AG09319 (cell line): ENCODE data around the gene KCNJ5.
A peak's percentile ranks its signal among the peaks of the same experiment; 100 is the strongest.

Experiments
- DNase-seq: peaks from one replicate; pipeline ENCODE4 v3.0.0-alpha.2; 2010; ENCODE audit warnings: low read depth; ENCODE audit errors: extremely low read depth
- CTCF ChIP-seq: IDR thresholded peaks from 2 replicates; pipeline ENCODE4 v1.5.1; 2011; ENCODE audit warnings: low read depth, mild to moderate bottlenecking, inconsistent platforms, low read length, moderate library complexity

Gene KCNJ5

GRCh38 chr11:128903248-128904061, 12.3 kb downstream of the KCNJ5 start:
- DNase-seq, result no peak
- TF ChIP-seq CTCF, result no peak

DNA sequence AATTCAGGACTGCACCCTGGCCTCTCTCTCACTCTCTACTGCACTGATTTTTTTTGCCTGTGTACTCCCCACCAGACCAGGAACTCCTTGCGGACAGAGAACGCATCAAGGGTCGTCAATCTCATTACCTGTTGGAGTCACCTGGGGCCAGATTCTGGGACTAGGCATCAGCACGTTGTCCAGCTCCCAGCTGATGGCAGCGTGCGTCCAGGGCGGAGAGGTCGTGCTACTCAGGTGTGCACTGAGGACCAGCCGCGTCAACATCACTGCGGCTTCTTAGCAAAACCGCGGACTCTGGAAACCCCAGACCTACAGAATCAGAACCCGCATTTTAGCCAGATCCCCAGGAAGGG, 13.1 kb downstream of the KCNJ5 start:
- no peak for TF ChIP-seq CTCF
- DNase-seq, result no peak

DNA sequence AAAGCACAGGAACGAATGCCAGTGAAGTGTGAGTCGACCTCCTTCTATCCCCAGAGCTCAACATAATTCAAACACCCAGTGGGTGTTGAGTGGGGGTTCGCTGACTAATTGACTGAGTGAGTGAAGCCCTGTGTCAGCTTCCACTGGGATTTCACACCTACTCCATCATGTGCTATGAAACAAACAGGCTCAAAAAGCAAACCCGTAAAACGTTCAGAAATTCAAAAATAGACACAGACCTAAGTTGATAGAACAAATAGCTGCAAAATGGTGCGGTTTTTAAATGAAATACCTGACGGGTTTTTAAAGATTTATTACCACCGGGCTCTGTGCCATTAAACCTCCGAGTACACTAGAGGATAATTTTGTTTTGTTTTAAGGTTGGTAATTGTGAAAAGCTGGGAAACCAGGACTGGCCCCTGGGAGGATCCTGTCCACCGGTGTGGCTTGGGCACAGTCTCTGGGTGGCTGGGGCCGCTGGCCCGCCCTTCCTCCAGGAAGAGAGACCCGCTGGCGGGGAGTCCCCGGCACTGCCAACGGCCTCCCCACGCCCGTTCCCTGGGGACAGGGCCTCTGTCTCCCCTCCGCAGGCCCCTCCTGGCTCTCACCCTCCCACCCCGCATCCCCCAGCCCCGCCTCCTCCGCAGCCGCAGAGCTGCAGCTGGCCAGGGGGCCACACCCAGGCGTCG, 13.6 kb downstream of the KCNJ5 start:
- no peak for TF ChIP-seq CTCF
- no peak for DNase-seq

- TF ChIP-seq CTCF, result peak; percentile 46
- no peak for DNase-seq
Observed at GRCh38 chr11:128905345-128906184, 14.4 kb downstream of the KCNJ5 start.

DNA sequence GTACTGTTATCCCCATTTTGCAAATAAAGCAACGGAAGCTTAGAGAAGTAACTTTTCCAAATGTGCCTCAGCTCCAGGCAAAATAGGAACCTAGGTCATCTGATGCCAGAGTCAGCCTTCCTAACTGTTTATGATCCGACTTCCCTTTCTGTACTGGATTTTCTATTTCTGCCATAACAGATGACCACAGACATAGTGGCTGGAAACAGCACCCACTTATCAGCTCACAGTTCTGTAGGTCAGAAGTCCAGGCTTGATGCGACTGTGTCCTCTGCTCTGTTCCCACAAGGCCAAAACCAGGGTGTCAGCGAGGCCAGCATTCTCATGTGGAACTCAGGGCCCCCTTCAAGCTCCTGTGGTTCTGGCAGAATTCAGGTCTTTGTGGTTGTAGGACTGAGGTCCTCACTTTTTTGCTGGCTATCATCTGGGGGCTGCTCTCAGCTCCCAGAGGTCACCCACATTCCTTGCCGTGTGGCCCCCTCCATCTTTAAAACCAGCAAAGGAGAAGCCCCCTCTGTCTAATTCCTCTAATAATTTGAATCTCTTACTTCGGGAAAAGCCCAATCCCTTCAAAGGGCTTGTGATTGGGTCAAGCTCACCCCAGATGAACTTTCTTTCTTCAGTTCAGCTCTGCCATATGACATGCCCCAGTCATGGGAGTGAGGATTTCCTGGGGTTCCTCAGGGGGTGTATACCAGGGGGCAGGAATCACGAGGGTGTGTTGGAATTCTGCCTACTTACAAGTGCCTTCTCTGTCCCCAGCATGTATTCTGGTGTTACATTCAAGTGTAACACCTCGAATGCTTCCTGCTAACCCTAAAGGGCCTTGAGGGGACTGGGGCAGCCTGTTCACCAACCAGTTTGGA, 15.3 kb downstream of the KCNJ5 start:
- no peak for DNase-seq
- no peak for TF ChIP-seq CTCF

GRCh38 chr11:128907585-128907984, 16.4 kb downstream of the KCNJ5 start:
- no peak for TF ChIP-seq CTCF
- no peak for DNase-seq
